AG09319 (cell line): Measurements from ENCODE around the gene LCMT1.
A peak's percentile ranks its signal among the peaks of the same experiment; 100 is the strongest.
"Not testable (repeated sequence)": the region's sequence is repeated elsewhere in the genome, so short reads cannot be mapped to it uniquely, and the experiment has no call there.

Experiments
- DNase-seq: peaks from one replicate; pipeline ENCODE4 v3.0.0-alpha.2; 2010; ENCODE audit warnings: low read depth; ENCODE audit errors: extremely low read depth
- CTCF ChIP-seq: IDR thresholded peaks from 2 replicates; pipeline ENCODE4 v1.5.1; 2011; ENCODE audit warnings: low read depth, mild to moderate bottlenecking, inconsistent platforms, low read length, moderate library complexity

LCMT1 gene

GRCh38 chr16:25177831-25178688 lies 66.5 kb downstream of the LCMT1 start:
- no peak for TF ChIP-seq CTCF
- no peak for DNase-seq

- DNase-seq = not testable (repeated sequence)
Observed at GRCh38 chr16:25181236-25181635, 69.7 kb downstream of the LCMT1 start.

GRCh38 chr16:25184771-25185170 lies 73.2 kb downstream of the LCMT1 start:
- no peak for TF ChIP-seq CTCF
- DNase-seq = no peak

GRCh38 chr16:25187491-25187795 lies 75.9 kb downstream of the LCMT1 start:
- no peak for TF ChIP-seq CTCF

GRCh38 chr16:25189305-25189704 lies 77.8 kb downstream of the LCMT1 start:
- no peak for DNase-seq
- no peak for TF ChIP-seq CTCF

More at GRCh38 chr16:25187491-25187795, 75.9 kb downstream of the LCMT1 start:
- no peak for DNase-seq

- peak; percentile 8 for DNase-seq
- TF ChIP-seq CTCF = no peak
Observed at GRCh38 chr16:25192096-25192495, 80.6 kb downstream of the LCMT1 start.

GRCh38 chr16:25194273-25194878 lies 82.8 kb downstream of the LCMT1 start:
- no peak for TF ChIP-seq CTCF

GRCh38 chr16:25198021-25198420 lies 86.5 kb downstream of the LCMT1 start:
- TF ChIP-seq CTCF = no peak
- DNase-seq = no peak

More at GRCh38 chr16:25194273-25194878, 82.8 kb downstream of the LCMT1 start:
- DNase-seq = no peak
